Vagina (tissue), 2 donors: Measurements from ENCODE around the gene NLRP12. TPM values are rescaled to one million over a fixed set of nuclear protein-coding genes. Genes with fewer than 3 reads are reported as not detected.
"Not testable (repeated sequence)": the region's sequence is repeated elsewhere in the genome, so short reads cannot be mapped to it uniquely, and the experiment has no call there.

Experiments used
- DNase-seq, 2 donors: peaks; one replicate each; pipeline ENCODE4 v3.0.0-alpha.2; 2017; ENCODE audit errors: extremely low spot score in 2 of 2
- H3K27ac ChIP-seq: fragments of 200-600 bp; sonication (generic); one replicate; pipeline ENCODE4 v1.5.1; 2019
- H3K27me3 ChIP-seq: fragments of 200-600 bp; sonication (generic); one replicate; pipeline ENCODE4 v1.5.1; 2019
- H3K36me3 ChIP-seq, 2 donors: fragments of 200-600 bp; sonication (generic); one replicate each; pipeline ENCODE4 v1.5.1; 2017 to 2019
- H3K4me1 ChIP-seq: fragments of 200-600 bp; sonication (generic); one replicate; pipeline ENCODE4 v1.5.1; 2019
- H3K4me3 ChIP-seq, 2 donors: fragments of 200-600 bp; sonication (generic); 1 replicate in 1 of 2; 2 replicates in 1 of 2; pipeline ENCODE4 v1.5.1; 2016 to 2019
- H3K9me3 ChIP-seq: fragments of 200-600 bp; sonication (generic); one replicate; pipeline ENCODE4 v1.5.1; 2019
- POLR2A ChIP-seq, 2 donors: fragments of 450-650 bp; IDR thresholded peaks; one replicate each; pipeline ENCODE4 v1.6.1; 2017; ENCODE audit warnings: antibody characterized with exemption in 2 of 2, mild to moderate bottlenecking in 2 of 2, moderate library complexity in 2 of 2
- POLR2AphosphoS5 ChIP-seq, 2 donors: sonication (generic); formaldehyde crosslinking; IDR thresholded peaks; one replicate each; pipeline ENCODE4 v1.9.0; 2017; ENCODE audit warnings: antibody characterized with exemption in 2 of 2, mild to moderate bottlenecking in 2 of 2, low read depth in 1 of 2; ENCODE audit not compliant: insufficient read depth in 1 of 2
- intact Hi-C: fragments of 100-400 bp; cut with DNase I; formaldehyde crosslinking; loops from one replicate; pipeline ENCODE4 v1.15.1; 2023
- total RNA-seq: library from RNA; depleted of rRNA; stranded (reverse); fragments of >200 nt; gene quantifications from one replicate; pipeline ENCODE4 v1.2.3, GENCODE V29; 2016
- TF ChIP-seq, protein P1 (sequence below), 3 experiments: fragments of 450-650 bp in 2 of 3; fragments of 200-600 bp in 1 of 3; sonication (generic) in 1 of 3; IDR thresholded peaks; one replicate each; pipeline ENCODE4 v1.5.1; 2017 to 2019; ENCODE audit warnings: antibody characterized with exemption in 3 of 3, mild to moderate bottlenecking in 2 of 3, moderate library complexity in 2 of 3

The NLRP12 gene, protein sequence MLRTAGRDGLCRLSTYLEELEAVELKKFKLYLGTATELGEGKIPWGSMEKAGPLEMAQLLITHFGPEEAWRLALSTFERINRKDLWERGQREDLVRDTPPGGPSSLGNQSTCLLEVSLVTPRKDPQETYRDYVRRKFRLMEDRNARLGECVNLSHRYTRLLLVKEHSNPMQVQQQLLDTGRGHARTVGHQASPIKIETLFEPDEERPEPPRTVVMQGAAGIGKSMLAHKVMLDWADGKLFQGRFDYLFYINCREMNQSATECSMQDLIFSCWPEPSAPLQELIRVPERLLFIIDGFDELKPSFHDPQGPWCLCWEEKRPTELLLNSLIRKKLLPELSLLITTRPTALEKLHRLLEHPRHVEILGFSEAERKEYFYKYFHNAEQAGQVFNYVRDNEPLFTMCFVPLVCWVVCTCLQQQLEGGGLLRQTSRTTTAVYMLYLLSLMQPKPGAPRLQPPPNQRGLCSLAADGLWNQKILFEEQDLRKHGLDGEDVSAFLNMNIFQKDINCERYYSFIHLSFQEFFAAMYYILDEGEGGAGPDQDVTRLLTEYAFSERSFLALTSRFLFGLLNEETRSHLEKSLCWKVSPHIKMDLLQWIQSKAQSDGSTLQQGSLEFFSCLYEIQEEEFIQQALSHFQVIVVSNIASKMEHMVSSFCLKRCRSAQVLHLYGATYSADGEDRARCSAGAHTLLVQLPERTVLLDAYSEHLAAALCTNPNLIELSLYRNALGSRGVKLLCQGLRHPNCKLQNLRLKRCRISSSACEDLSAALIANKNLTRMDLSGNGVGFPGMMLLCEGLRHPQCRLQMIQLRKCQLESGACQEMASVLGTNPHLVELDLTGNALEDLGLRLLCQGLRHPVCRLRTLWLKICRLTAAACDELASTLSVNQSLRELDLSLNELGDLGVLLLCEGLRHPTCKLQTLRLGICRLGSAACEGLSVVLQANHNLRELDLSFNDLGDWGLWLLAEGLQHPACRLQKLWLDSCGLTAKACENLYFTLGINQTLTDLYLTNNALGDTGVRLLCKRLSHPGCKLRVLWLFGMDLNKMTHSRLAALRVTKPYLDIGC
- total RNA-seq: 0.49 TPM

DNA sequence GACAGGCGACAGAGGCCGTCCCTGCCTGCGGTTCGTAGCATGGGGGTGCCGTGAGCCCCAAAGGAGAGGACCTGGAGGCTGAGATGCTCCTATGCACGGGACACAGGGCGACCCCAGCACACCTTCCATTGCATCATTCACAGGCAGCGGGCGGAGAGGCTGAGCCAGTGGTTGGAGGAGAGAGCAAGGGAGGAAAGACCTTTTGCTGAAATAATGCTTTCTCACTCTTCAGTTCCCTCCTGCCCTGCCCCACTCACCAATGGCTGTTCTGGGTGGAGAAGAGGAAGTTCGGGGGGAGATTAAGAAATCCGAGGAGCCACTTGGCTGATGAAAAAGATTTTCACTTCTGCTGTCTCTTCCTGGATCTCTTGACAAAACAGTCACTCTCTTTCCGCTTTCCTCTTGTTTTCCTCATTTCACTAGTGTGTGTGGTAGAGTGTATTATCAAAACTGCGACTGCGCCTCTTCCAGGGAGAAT lies at the start of gene NLRP12:
NLRP12 (minus strand) TSS at position 181 of the 478 bp plus-strand sequence; CDS start at position 41, 140 bp downstream.
- intact Hi-C loops: no loop called here
- Histone ChIP-seq H3K36me3 (no peaks in the 10 kb centered on the region), H3K9me3 (no peaks in the 10 kb centered on the region), H3K27ac (no peak within 1 kb of the TSS), H3K4me3 (no peak within 1 kb of the TSS), H3K27me3 (no peaks in the 10 kb centered on the region), H3K4me1 (no peaks in the 10 kb centered on the region)
- no peak for DNase-seq
- TF ChIP-seq POLR2A (IDR thresholded peaks at IDR 0.05) (no peak), POLR2AphosphoS5 (IDR thresholded peaks at IDR 0.05; ENCODE audit: insufficient read depth in 1 of 2, low read depth in 1 of 2) (no peak)
- TF ChIP-seq, protein P1, sequence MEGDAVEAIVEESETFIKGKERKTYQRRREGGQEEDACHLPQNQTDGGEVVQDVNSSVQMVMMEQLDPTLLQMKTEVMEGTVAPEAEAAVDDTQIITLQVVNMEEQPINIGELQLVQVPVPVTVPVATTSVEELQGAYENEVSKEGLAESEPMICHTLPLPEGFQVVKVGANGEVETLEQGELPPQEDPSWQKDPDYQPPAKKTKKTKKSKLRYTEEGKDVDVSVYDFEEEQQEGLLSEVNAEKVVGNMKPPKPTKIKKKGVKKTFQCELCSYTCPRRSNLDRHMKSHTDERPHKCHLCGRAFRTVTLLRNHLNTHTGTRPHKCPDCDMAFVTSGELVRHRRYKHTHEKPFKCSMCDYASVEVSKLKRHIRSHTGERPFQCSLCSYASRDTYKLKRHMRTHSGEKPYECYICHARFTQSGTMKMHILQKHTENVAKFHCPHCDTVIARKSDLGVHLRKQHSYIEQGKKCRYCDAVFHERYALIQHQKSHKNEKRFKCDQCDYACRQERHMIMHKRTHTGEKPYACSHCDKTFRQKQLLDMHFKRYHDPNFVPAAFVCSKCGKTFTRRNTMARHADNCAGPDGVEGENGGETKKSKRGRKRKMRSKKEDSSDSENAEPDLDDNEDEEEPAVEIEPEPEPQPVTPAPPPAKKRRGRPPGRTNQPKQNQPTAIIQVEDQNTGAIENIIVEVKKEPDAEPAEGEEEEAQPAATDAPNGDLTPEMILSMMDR (IDR thresholded peaks at IDR 0.05): no peak

- no peak overlapping the region for H3K27ac ChIP-seq
Measured at GRCh38 chr19:53872762-53873161, 48.6 kb upstream of the NLRP12 start.

DNA sequence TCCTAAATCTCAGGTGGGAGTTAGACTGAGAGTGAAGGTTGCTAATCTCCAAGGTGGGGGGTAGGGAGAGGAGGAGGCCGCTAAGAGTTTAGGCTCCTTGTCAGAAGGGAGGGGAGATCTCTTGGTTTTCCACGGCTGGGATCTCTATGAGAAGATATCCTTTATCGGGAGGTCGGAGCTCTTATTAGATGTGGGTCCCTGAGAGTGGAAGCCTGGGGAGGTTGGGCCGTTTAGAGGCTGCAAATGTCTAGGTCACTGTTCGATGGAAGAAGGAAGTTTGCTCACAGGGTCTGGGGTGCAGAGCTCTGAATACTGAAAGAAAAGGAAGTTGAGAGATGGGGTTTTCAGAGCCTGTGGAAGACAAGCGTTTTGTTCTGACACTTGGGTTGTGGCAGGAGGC lies 47.3 kb upstream of the NLRP12 start:
- H3K4me1 ChIP-seq: peaks cover 46% of the 10 kb centered on the region
- DNase-seq: no peak
- no peaks in the 10 kb centered on the region for H3K9me3 ChIP-seq
- peaks cover 0 to 20% of the 10 kb centered on the region in 2 donors for H3K36me3 ChIP-seq
- no peaks in the 10 kb centered on the region for H3K27me3 ChIP-seq
- H3K4me3 ChIP-seq: no peak overlapping the region
- intact Hi-C loops: no loop called here
- no peak for TF ChIP-seq POLR2A (IDR thresholded peaks at IDR 0.05)
- no peak for TF ChIP-seq POLR2AphosphoS5 (IDR thresholded peaks at IDR 0.05; ENCODE audit: insufficient read depth in 1 of 2, low read depth in 1 of 2)
- TF ChIP-seq, protein P1 (IDR thresholded peaks at IDR 0.05): no peak
- H3K27ac ChIP-seq: no peak overlapping the region

More at GRCh38 chr19:53872762-53873161, 48.6 kb upstream of the NLRP12 start:
- Histone ChIP-seq H3K36me3 (peaks cover 0 to 20% of the 10 kb centered on the region in 2 donors), H3K4me1 (peaks cover 37% of the 10 kb centered on the region), H3K27me3 (no peaks in the 10 kb centered on the region), H3K4me3 (no peak overlapping the region), H3K9me3 (no peaks in the 10 kb centered on the region)
- TF ChIP-seq, protein P1 (IDR thresholded peaks at IDR 0.05): no peak
- TF ChIP-seq POLR2AphosphoS5 (IDR thresholded peaks at IDR 0.05; ENCODE audit: insufficient read depth in 1 of 2, low read depth in 1 of 2) (no peak), POLR2A (IDR thresholded peaks at IDR 0.05) (no peak)
- intact Hi-C loops: no loop called here
- DNase-seq: no peak

DNA sequence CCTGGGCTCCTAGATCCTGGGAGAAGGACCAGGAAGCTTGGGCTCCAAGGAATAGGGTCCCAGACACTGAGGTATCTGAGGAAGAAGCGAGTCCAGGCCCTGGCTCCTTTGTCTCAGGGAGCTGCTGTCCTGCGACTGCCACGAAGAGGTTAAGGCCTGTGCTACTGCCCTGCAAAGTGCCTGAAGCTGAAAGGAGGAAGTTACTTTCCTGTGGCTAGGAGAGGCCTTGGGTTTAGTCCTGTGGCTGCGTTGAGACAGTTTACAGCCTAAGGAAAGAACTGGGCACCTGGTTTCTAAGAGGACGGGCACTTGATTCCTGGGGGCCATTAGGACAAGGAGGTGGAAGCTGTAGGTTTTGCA lies 46.4 kb upstream of the NLRP12 start:
- H3K4me1 ChIP-seq: peaks cover 55% of the 10 kb centered on the region
- no peaks in the 10 kb centered on the region for H3K27me3 ChIP-seq
- H3K36me3 ChIP-seq: peaks cover 0 to 20% of the 10 kb centered on the region in 2 donors
- no peak for TF ChIP-seq POLR2A (IDR thresholded peaks at IDR 0.05)
- TF ChIP-seq, protein P1 (IDR thresholded peaks at IDR 0.05): no peak
- no peak for TF ChIP-seq POLR2AphosphoS5 (IDR thresholded peaks at IDR 0.05; ENCODE audit: insufficient read depth in 1 of 2, low read depth in 1 of 2)
- DNase-seq: no peak
- H3K9me3 ChIP-seq: no peaks in the 10 kb centered on the region
- peak overlapping the region in 1 of 2 donors; percentile 96 for H3K4me3 ChIP-seq
- intact Hi-C loops: no loop called here
- H3K27ac ChIP-seq: peak overlapping the region; percentile 95

- intact Hi-C loops, H3K27me3 ChIP-seq, H3K9me3 ChIP-seq, DNase-seq: not testable (repeated sequence)
- Histone ChIP-seq H3K27ac (peak overlapping the region; percentile 95), H3K4me3 (peak overlapping the region; percentile 66 to 96), H3K4me1 (peaks cover 60% of the 10 kb centered on the region), H3K36me3 (peaks cover 0 to 18% of the 10 kb centered on the region in 2 donors)
Measured at GRCh38 chr19:53869805-53870484, 45.8 kb upstream of the NLRP12 start.
